ENCODE results near the gene SUGCT.
"Not testable (repeated sequence)": the region's sequence is repeated elsewhere in the genome, so short reads cannot be mapped to it uniquely, and the experiment has no call there.

The SUGCT gene

GRCh38 chr7:40139891-40140290 lies 5.1 kb downstream of the SUGCT start:
- DNase-seq = not testable (repeated sequence)

- not testable (repeated sequence) for DNase-seq
Measured at GRCh38 chr7:40141916-40142315, 7.1 kb downstream of the SUGCT start.

- not testable (repeated sequence) for DNase-seq
Measured at GRCh38 chr7:40145596-40146130, 10.9 kb downstream of the SUGCT start.

- peak; percentile 61 for DNase-seq
Measured at GRCh38 chr7:40147371-40148246, 12.8 kb downstream of the SUGCT start.

- DNase-seq = not testable (repeated sequence)
Measured at GRCh38 chr7:40148247-40148580, 13.4 kb downstream of the SUGCT start.

GRCh38 chr7:40148671-40149070 lies 13.9 kb downstream of the SUGCT start:
- no peak for DNase-seq

- no peak for DNase-seq
Measured at GRCh38 chr7:40151504-40151903, 16.7 kb downstream of the SUGCT start.

- no peak for DNase-seq
Measured at GRCh38 chr7:40156988-40157387, 22.2 kb downstream of the SUGCT start.

GRCh38 chr7:40162516-40162915 lies 27.7 kb downstream of the SUGCT start:
- DNase-seq = peak; percentile 61

GRCh38 chr7:40165216-40165615 lies 30.4 kb downstream of the SUGCT start:
- DNase-seq = no peak

GRCh38 chr7:40167291-40167690 lies 32.5 kb downstream of the SUGCT start:
- no peak for DNase-seq

- not testable (repeated sequence) for DNase-seq
Measured at GRCh38 chr7:40168266-40168665, 33.5 kb downstream of the SUGCT start.

- not testable (repeated sequence) for DNase-seq
Measured at GRCh38 chr7:40173121-40173520, 38.3 kb downstream of the SUGCT start.

GRCh38 chr7:40175256-40175655 lies 40.5 kb downstream of the SUGCT start:
- not testable (repeated sequence) for DNase-seq

GRCh38 chr7:40175725-40176510 lies 41.1 kb downstream of the SUGCT start:
- DNase-seq = peak; percentile 82

- DNase-seq = no peak
Measured at GRCh38 chr7:40177071-40177470, 42.3 kb downstream of the SUGCT start.

- no peak for DNase-seq
Measured at GRCh38 chr7:40182452-40182851, 47.6 kb downstream of the SUGCT start.

GRCh38 chr7:40186586-40186985 lies 51.8 kb downstream of the SUGCT start:
- DNase-seq = no peak

- DNase-seq = no peak
Measured at GRCh38 chr7:40192036-40192435, 57.2 kb downstream of the SUGCT start.

GRCh38 chr7:40194745-40195144 lies 59.9 kb downstream of the SUGCT start:
- no peak for DNase-seq

GRCh38 chr7:40197527-40197926 lies 62.7 kb downstream of the SUGCT start:
- DNase-seq = no peak

- peak; percentile 81 for DNase-seq
Measured at GRCh38 chr7:40199076-40199802, 64.4 kb downstream of the SUGCT start.

GRCh38 chr7:40200791-40201190 lies 66.0 kb downstream of the SUGCT start:
- peak; percentile 95 for DNase-seq
